DMS 273 (cell line): ENCODE measurements around the gene SYNE1.
"Not testable (repeated sequence)": the region's sequence is repeated elsewhere in the genome, so short reads cannot be mapped to it uniquely, and the experiment has no call there.

Source experiments
- DNase-seq: peaks from one replicate; lab custom pipeline; 2025; ENCODE audit not compliant: unreplicated experiment; lab: John Stamatoyannopoulos, UW

The SYNE1 gene

GRCh38 chr6:152631376-152631775 lies 5.8 kb downstream of the SYNE1 start:
- no peak for DNase-seq

- DNase-seq = no peak
Observed at GRCh38 chr6:152630832-152631231, 6.3 kb downstream of the SYNE1 start.

- no peak for DNase-seq
Observed at GRCh38 chr6:152625213-152625612, 11.9 kb downstream of the SYNE1 start.

- not testable (repeated sequence) for DNase-seq
Observed at GRCh38 chr6:152614776-152615175, 22.4 kb downstream of the SYNE1 start.

GRCh38 chr6:152609125-152609670 lies 28.0 kb downstream of the SYNE1 start:
- DNase-seq = no peak

GRCh38 chr6:152605941-152606340 lies 31.2 kb downstream of the SYNE1 start:
- no peak for DNase-seq

GRCh38 chr6:152605342-152605741 lies 31.8 kb downstream of the SYNE1 start:
- DNase-seq = no peak

GRCh38 chr6:152603911-152604310 lies 33.3 kb downstream of the SYNE1 start:
- DNase-seq = no peak

GRCh38 chr6:152600022-152600421 lies 37.1 kb downstream of the SYNE1 start:
- DNase-seq = no peak

- no peak for DNase-seq
Observed at GRCh38 chr6:152598901-152599537, 38.1 kb downstream of the SYNE1 start.

GRCh38 chr6:152598421-152598820 lies 38.7 kb downstream of the SYNE1 start:
- no peak for DNase-seq

- DNase-seq = no peak
Observed at GRCh38 chr6:152596726-152597125, 40.4 kb downstream of the SYNE1 start.

- peak; percentile 14 for DNase-seq
Observed at GRCh38 chr6:152595499-152595898, 41.7 kb downstream of the SYNE1 start.

GRCh38 chr6:152594701-152595100 lies 42.5 kb downstream of the SYNE1 start:
- no peak for DNase-seq

GRCh38 chr6:152588456-152588855 lies 48.7 kb downstream of the SYNE1 start:
- DNase-seq = no peak

- DNase-seq = no peak
Observed at GRCh38 chr6:152587473-152587872, 49.7 kb downstream of the SYNE1 start.

GRCh38 chr6:152585236-152585635 lies 51.9 kb downstream of the SYNE1 start:
- no peak for DNase-seq

GRCh38 chr6:152583888-152584287 lies 53.3 kb downstream of the SYNE1 start:
- DNase-seq = no peak

GRCh38 chr6:152576525-152576924 lies 60.6 kb downstream of the SYNE1 start:
- DNase-seq = no peak

GRCh38 chr6:152575621-152576150 lies 61.5 kb downstream of the SYNE1 start:
- no peak for DNase-seq

GRCh38 chr6:152575161-152575560 lies 62.0 kb downstream of the SYNE1 start:
- DNase-seq = no peak

- DNase-seq = no peak
Observed at GRCh38 chr6:152573762-152574161, 63.4 kb downstream of the SYNE1 start.
